Progenitor cell of endocrine pancreas (in vitro differentiated cells): ENCODE results near the gene KLF15. TPM values are rescaled to one million over a fixed set of nuclear protein-coding genes. Genes with fewer than 3 reads are reported as not detected.

ENCODE experiments used
- DNase-seq: peaks from one replicate; pipeline ENCODE4 v3.0.0; 2021; ENCODE audit warnings: low spot score; ENCODE audit not compliant: unreplicated experiment
- H3K27ac Mint-ChIP-seq: 2 replicates; pipeline ENCODE4 v1.8.0; 2021; ENCODE audit warnings: mild to moderate bottlenecking, moderate library complexity, mixed read lengths
- H3K27me3 Mint-ChIP-seq: 2 replicates; pipeline ENCODE4 v1.8.0; 2021; ENCODE audit warnings: mixed read lengths
- H3K36me3 Mint-ChIP-seq: 2 replicates; pipeline ENCODE4 v1.8.0; 2022; ENCODE audit warnings: mixed read lengths; ENCODE audit not compliant: insufficient read depth
- H3K4me1 Mint-ChIP-seq: 2 replicates; pipeline ENCODE4 v1.8.0; 2021; ENCODE audit warnings: low read depth, mixed read lengths
- H3K4me3 Mint-ChIP-seq: 2 replicates; pipeline ENCODE4 v1.8.0; 2021; ENCODE audit warnings: low read depth, mild to moderate bottlenecking, moderate library complexity, mixed read lengths
- H3K9me3 Mint-ChIP-seq: 2 replicates; pipeline ENCODE4 v1.8.0; 2021; ENCODE audit warnings: low read depth, mixed read lengths
- CTCF ChIP-seq: fragments of 200-600 bp; sonication (generic); IDR thresholded peaks from one replicate; pipeline ENCODE4 v1.5.0; 2021; ENCODE audit warnings: antibody characterized with exemption, mild to moderate bottlenecking; ENCODE audit not compliant: unreplicated experiment
- total RNA-seq: library from RNA; stranded (reverse); gene quantifications from 2 replicates; pipeline ENCODE4 v1.2.1, GENCODE V29; 2021

KLF15 gene
- total RNA-seq, 1 donor from 2014 or later, result 17.7 TPM

DNA sequence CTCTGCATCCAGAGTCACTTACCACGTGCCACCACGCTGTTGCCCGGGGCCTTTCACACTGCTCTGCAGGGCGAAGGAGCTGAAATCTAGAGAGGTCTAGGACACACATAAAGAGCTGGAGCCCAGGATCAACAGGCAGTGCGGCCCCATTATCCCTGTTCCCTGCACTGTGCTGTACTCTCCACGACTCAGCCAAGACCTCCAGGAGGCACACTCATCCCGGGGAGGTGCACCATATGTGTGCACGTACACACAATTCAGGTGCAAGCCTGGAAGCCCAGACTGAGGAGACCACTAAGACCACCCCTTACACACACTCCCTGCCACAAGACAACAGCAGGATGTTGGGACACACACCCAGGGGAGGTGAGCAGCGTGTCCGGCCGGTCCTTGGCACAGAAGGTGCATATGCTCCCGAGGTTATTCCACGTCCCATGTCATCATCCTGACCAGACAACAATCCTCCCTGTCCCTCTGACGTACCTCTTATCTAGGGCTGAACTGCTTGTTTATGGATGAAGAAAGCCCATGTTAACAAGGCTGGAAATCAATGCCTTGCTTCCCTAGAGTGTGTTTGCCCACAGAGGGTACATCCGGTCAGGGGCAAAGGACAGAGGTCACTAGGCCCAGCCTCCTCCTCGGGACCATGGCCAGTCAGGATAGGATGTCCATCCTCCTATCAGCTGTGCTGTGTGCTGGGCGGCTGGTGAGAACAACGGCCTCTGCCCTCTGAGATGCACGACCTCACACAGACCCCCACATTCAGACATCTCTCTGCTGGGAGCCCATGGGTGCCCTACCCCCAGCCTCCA, 16.1 kb downstream of the KLF15 start:
- TF ChIP-seq CTCF, result no peak
- Mint-ChIP-seq H3K36me3 (no peaks in the 10 kb centered on the region), H3K4me1 (peaks cover 10% of the 10 kb centered on the region), H3K27ac (no peak overlapping the region), H3K4me3 (no peak overlapping the region), H3K9me3 (no peaks in the 10 kb centered on the region), H3K27me3 (no peaks in the 10 kb centered on the region)
- no peak for DNase-seq

- H3K4me3 Mint-ChIP-seq, result no peak overlapping the region
- DNase-seq, result no peak
- H3K27ac Mint-ChIP-seq, result no peak overlapping the region
- H3K9me3 Mint-ChIP-seq, result no peaks in the 10 kb centered on the region
- no peaks in the 10 kb centered on the region for H3K36me3 Mint-ChIP-seq
- no peak for TF ChIP-seq CTCF
- H3K27me3 Mint-ChIP-seq, result no peaks in the 10 kb centered on the region
- peaks cover 10% of the 10 kb centered on the region for H3K4me1 Mint-ChIP-seq
Measured at GRCh38 chr3:126340596-126340942, 16.6 kb downstream of the KLF15 start.

- Mint-ChIP-seq H3K36me3 (no peaks in the 10 kb centered on the region), H3K4me1 (peaks cover 10% of the 10 kb centered on the region), H3K27me3 (no peaks in the 10 kb centered on the region), H3K4me3 (no peak overlapping the region), H3K27ac (no peak overlapping the region), H3K9me3 (no peaks in the 10 kb centered on the region)
- TF ChIP-seq CTCF, result no peak
- DNase-seq, result no peak
Measured at GRCh38 chr3:126340081-126340511, 17.1 kb downstream of the KLF15 start.

GRCh38 chr3:126339466-126339865, 17.7 kb downstream of the KLF15 start:
- H3K36me3 Mint-ChIP-seq, result no peaks in the 10 kb centered on the region
- H3K27ac Mint-ChIP-seq, result no peak overlapping the region
- TF ChIP-seq CTCF, result no peak

DNA sequence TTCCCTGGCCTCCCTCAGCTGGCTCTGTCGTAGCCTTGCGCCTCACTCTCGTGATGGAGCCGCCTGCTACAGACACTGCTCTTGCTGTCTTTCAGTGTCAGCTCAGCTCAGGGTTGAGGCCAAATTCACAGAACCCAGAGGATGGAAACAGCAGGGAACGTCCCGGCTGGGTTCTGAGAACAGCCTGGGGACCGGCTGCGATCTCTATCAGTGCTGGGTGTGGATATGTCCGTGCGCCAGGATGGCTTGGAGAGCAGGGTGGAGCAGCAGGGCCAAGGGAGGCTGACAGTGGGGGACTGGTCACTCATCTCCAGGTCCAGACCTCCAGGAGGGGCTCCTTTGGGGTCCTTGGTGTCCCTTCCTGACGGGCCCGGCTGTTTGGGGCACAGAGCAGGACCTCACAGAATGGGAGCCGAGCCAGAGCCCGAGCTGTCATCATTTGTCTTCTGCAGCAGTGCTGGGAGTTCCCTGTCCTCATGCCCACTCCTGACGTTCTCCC, 18.4 kb downstream of the KLF15 start:
- H3K4me3 Mint-ChIP-seq, result no peak overlapping the region
- peaks cover 10% of the 10 kb centered on the region for H3K4me1 Mint-ChIP-seq
- H3K27ac Mint-ChIP-seq, result no peak overlapping the region
- H3K9me3 Mint-ChIP-seq, result no peaks in the 10 kb centered on the region
- TF ChIP-seq CTCF, result no peak
- H3K27me3 Mint-ChIP-seq, result no peaks in the 10 kb centered on the region
- H3K36me3 Mint-ChIP-seq, result no peaks in the 10 kb centered on the region
- DNase-seq, result no peak

More at GRCh38 chr3:126339466-126339865, 17.7 kb downstream of the KLF15 start:
- Mint-ChIP-seq H3K4me1 (peaks cover 10% of the 10 kb centered on the region), H3K4me3 (no peak overlapping the region), H3K9me3 (no peaks in the 10 kb centered on the region), H3K27me3 (no peaks in the 10 kb centered on the region)
- no peak for DNase-seq
